Brain microvascular endothelial cell (primary cell): ENCODE results near the gene IDH3B.

Experiments used
- DNase-seq: peaks from one replicate; pipeline ENCODE4 v3.0.0-alpha.2; 2020
- H3K27ac ChIP-seq: fragments of 250-450 bp; sonication (Bioruptor Pico); 2 replicates; pipeline ENCODE4 v1.5.1; 2020; ENCODE audit warnings: mild to moderate bottlenecking, moderate library complexity
- H3K27me3 ChIP-seq: fragments of 250-450 bp; sonication (Bioruptor Pico); replicated peaks from 2 replicates; pipeline ENCODE4 v1.5.1; 2020; ENCODE audit warnings: mild to moderate bottlenecking
- H3K36me3 ChIP-seq: fragments of 250-450 bp; sonication (Bioruptor Pico); replicated peaks from 2 replicates; pipeline ENCODE4 v1.5.1; 2020; ENCODE audit warnings: mild to moderate bottlenecking
- H3K4me3 ChIP-seq: 2 replicates; pipeline ENCODE4 v1.5.1; 2011; ENCODE audit warnings: low read depth, mild to moderate bottlenecking, control low read depth, low read length, moderate library complexity
- CTCF ChIP-seq: IDR thresholded peaks from 2 replicates; pipeline ENCODE4 v1.5.1; 2011; ENCODE audit warnings: low read depth, mild to moderate bottlenecking, moderate library complexity, low read length, control low read depth, inconsistent platforms; ENCODE audit errors: missing control alignments
- in situ Hi-C: cut with HindIII; loops from 2 replicates; pipeline ENCODE4 v1.10.0; 2017; ENCODE audit warnings: low sequenced_read_pairs, low pct_ligation_motif_present

The IDH3B gene

GRCh38 chr20:2616634-2617033, 47.4 kb downstream of the IDH3B start:
- no peak overlapping the region for H3K27ac ChIP-seq
- no peak for TF ChIP-seq CTCF
- in situ Hi-C loops = no loop called here
- no peaks in the 10 kb centered on the region for H3K36me3 ChIP-seq
- no peak overlapping the region for H3K4me3 ChIP-seq
- no peak for DNase-seq
- H3K27me3 ChIP-seq = no peaks in the 10 kb centered on the region

- H3K4me3 ChIP-seq = no peak overlapping the region
- in situ Hi-C loops = no loop called here
- H3K27me3 ChIP-seq = no peaks in the 10 kb centered on the region
- no peaks in the 10 kb centered on the region for H3K36me3 ChIP-seq
- no peak overlapping the region for H3K27ac ChIP-seq
- no peak for TF ChIP-seq CTCF
- no peak for DNase-seq
Observed at GRCh38 chr20:2612073-2612472, 51.9 kb downstream of the IDH3B start.

- Histone ChIP-seq H3K27me3 (no peaks in the 10 kb centered on the region), H3K36me3 (no peaks in the 10 kb centered on the region), H3K27ac (no peak overlapping the region), H3K4me3 (no peak overlapping the region)
- TF ChIP-seq CTCF = no peak
- DNase-seq = no peak
- in situ Hi-C loops = no loop called here
Observed at GRCh38 chr20:2610941-2611720, 52.9 kb downstream of the IDH3B start.

GRCh38 chr20:2610326-2610725, 53.7 kb downstream of the IDH3B start:
- no peak overlapping the region for H3K4me3 ChIP-seq
- no peak overlapping the region for H3K27ac ChIP-seq
- H3K36me3 ChIP-seq = no peaks in the 10 kb centered on the region
- H3K27me3 ChIP-seq = no peaks in the 10 kb centered on the region
- in situ Hi-C loops = no loop called here
- no peak for DNase-seq
- TF ChIP-seq CTCF = no peak
